ENCODE results near the gene NCF2. TPM values are rescaled to one million over a fixed set of nuclear protein-coding genes. Genes with fewer than 3 reads are reported as not detected.

The NCF2 gene
- total and polyA plus RNA-seq, 2 donors (not counting 3 experiments of a cell fraction or from before 2014, with no cell fraction given), result 0.03 TPM; not detected in 1

- peak overlapping the region; percentile 97 for H3K9ac ChIP-seq (replicated peaks; ENCODE audit: extremely low read depth, insufficient read depth, low read length)
These were observed 42.7 kb upstream of the NCF2 start for GRCh38 chr1:183632964-183633363.

More at GRCh38 chr1:183632964-183633363, 42.7 kb upstream of the NCF2 start:
- BruUV-seq (replicated peaks), result no TSS peak
- H3K9me1 ChIP-seq (replicated peaks; ENCODE audit: control insufficient read depth, extremely low read depth, insufficient read depth, low read length), result no peaks in the 10 kb centered on the region
- no peak for FAIRE-seq
- peaks cover 4% of the 10 kb centered on the region for H4K20me1 ChIP-seq (replicated peaks; ENCODE audit: control insufficient read depth, extremely low read depth, insufficient read depth, low read length)
- no peak overlapping the region for H2AFZ ChIP-seq (ENCODE audit: low read depth, low read length)
- H3K27ac ChIP-seq (ENCODE audit: insufficient read depth, low read depth, low read length), result no peak overlapping the region
- DNase-seq (ENCODE audit: low read depth, low spot score), result no peak
- peaks cover 64% of the 10 kb centered on the region for H3K79me2 ChIP-seq (ENCODE audit: control insufficient read depth, insufficient read depth, low read length)
- dilution Hi-C loops (cut with MboI; ENCODE audit: extremely low pct_ligation_motif_present, low sequenced_read_pairs), result no loop called here
- H3K9me3 ChIP-seq (replicated peaks; ENCODE audit: control insufficient read depth, insufficient read depth, low read length), result no peaks in the 10 kb centered on the region
- POLR2A ChIA-PET, result no interaction called here
- H3K4me2 ChIP-seq (ENCODE audit: insufficient read depth, low read length), result peak overlapping the region; percentile 94
- intact Hi-C loops (cut with micrococcal nuclease), result loop anchor here (2.0 to 10.0 kb wide), 3 partner anchors 52 to 1742 kb away; no protein-coding TSS in a partner anchor
- no peak for TF ChIP-seq GATA2 (IDR thresholded peaks at IDR 0.05; ENCODE audit: insufficient read depth, insufficient read length, low read depth, low read length)
- no peak for TF ChIP-seq POLR2A (IDR thresholded peaks at IDR 0.05; ENCODE audit: low read depth, low read length)
- TF ChIP-seq, protein P1, sequence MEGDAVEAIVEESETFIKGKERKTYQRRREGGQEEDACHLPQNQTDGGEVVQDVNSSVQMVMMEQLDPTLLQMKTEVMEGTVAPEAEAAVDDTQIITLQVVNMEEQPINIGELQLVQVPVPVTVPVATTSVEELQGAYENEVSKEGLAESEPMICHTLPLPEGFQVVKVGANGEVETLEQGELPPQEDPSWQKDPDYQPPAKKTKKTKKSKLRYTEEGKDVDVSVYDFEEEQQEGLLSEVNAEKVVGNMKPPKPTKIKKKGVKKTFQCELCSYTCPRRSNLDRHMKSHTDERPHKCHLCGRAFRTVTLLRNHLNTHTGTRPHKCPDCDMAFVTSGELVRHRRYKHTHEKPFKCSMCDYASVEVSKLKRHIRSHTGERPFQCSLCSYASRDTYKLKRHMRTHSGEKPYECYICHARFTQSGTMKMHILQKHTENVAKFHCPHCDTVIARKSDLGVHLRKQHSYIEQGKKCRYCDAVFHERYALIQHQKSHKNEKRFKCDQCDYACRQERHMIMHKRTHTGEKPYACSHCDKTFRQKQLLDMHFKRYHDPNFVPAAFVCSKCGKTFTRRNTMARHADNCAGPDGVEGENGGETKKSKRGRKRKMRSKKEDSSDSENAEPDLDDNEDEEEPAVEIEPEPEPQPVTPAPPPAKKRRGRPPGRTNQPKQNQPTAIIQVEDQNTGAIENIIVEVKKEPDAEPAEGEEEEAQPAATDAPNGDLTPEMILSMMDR (IDR thresholded peaks at IDR 0.05; ENCODE audit: extremely low read depth in 1 of 2, insufficient read depth in 1 of 2, low read depth in 1 of 2, low read length in 2 of 2), result no peak
- TF ChIP-seq MYC (IDR thresholded peaks at IDR 0.05; ENCODE audit: low read depth, low read length), result no peak
- TF ChIP-seq FOS (IDR thresholded peaks at IDR 0.05; ENCODE audit: borderline replicate concordance, insufficient read depth, low read length), result no peak
- TF ChIP-seq EZH2 (IDR thresholded peaks at IDR 0.05; ENCODE audit: borderline replicate concordance, low read depth, low read length, severe bottlenecking), result no peak
- no peak for TF ChIP-seq JUN (IDR thresholded peaks at IDR 0.05; ENCODE audit: borderline replicate concordance, insufficient read depth, insufficient read length, low read depth)
- TF ChIP-seq, protein P2, sequence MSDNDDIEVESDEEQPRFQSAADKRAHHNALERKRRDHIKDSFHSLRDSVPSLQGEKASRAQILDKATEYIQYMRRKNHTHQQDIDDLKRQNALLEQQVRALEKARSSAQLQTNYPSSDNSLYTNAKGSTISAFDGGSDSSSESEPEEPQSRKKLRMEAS (IDR thresholded peaks at IDR 0.05; ENCODE audit: insufficient read depth, insufficient read length), result no peak
- TF ChIP-seq POLR2AphosphoS5 (IDR thresholded peaks at IDR 0.05; ENCODE audit: insufficient read depth, low read depth, low read length), result no peak
- CTCF ChIA-PET, result interaction anchor here (0.6 to 5.6 kb wide), 14 partner anchors 13 to 418 kb away, joined by 3 to 46 read pairs (median 5); partner anchors contain the start of genes APOBEC4, SMG7 and TSEN15
- no peaks in the 10 kb centered on the region for H3K27me3 ChIP-seq (ENCODE audit: control insufficient read depth in 2 of 2, insufficient read depth in 2 of 2, low read length in 2 of 2)
- peaks cover 5 to 23% of the 10 kb centered on the region in 2 experiments for H3K36me3 ChIP-seq (ENCODE audit: control insufficient read depth in 2 of 2, extremely low read depth in 1 of 2, insufficient read depth in 2 of 2, low read length in 2 of 2)
- peak overlapping the region; percentile 18 to 100 (median 99) for H3K4me3 ChIP-seq (replicated peaks in 1 of 3; ENCODE audit: insufficient read depth in 1 of 3, low read depth in 1 of 3, low read length in 3 of 3)
- peaks cover 41% of the 10 kb centered on the region for H3K4me1 ChIP-seq (ENCODE audit: control insufficient read depth, extremely low read depth, insufficient read depth, low read length)

Measured in endothelial cell of umbilical vein (primary cell).